Inferior parietal cortex (tissue), 1 donor: ENCODE data around the gene SIK2.
A peak's percentile ranks its signal among the peaks of the same experiment; 100 is the strongest.

Source experiments
- DNase-seq: peaks from one replicate; pipeline ENCODE4 v3.0.0-alpha.2; 2016; ENCODE audit errors: extremely low spot score

Gene SIK2

DNA sequence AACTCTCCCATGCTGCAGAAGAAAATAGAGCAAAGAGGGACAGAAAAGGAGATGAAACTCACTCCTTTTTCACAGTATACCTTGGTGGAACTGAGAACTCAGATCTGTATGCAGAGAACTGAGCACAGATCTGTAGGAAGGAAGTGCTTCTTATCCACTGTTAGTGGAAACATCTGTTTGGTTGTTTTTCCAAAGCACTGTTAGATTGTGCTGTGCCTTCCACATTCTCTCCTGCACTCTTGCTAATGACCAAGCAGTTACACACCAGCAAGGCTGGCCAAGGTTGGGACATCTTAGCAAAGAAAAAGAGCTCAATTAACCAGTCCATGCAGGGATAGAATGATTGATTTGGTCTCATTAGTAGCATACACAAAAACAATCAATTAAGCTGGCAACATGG, 20.1 kb upstream of the SIK2 start:
- DNase-seq = no peak

DNA sequence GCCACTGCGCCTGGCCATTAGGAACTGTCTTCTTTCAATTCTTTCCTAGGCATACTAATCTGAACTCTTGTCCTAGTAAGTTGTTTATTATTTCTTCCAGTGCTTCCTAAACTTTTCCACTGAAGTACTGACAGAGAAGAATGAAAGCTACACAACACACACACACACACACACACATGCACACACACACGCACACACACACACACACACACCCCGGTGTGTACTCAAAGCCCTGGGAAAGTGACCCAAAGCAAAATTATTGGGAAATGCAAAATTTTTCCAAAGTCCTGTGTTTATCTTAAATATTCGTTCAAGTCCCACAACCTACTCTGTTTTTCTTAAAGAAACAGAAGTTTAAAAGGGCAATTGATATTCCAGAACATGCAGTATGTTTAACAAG, 19.4 kb upstream of the SIK2 start:
- no peak for DNase-seq

DNA sequence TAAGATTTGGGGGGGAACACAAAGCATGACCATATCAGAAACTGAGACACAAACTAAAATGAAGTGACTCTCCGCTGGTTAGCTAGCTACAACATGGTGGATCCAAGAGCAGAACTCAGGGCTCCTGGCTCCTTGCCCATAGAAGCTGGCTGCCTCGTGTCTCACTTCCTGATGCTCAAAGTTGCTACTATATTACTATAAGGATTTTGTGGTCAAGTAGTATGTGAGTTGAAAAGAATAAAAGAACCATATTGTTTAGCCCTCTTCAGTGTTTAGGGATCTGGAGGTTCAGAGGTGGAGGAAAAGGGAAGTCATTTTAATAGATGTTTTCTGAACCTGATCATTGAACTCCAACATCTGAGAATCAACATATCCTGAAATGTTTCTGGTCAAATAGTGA, 16.9 kb upstream of the SIK2 start:
- DNase-seq = no peak

DNA sequence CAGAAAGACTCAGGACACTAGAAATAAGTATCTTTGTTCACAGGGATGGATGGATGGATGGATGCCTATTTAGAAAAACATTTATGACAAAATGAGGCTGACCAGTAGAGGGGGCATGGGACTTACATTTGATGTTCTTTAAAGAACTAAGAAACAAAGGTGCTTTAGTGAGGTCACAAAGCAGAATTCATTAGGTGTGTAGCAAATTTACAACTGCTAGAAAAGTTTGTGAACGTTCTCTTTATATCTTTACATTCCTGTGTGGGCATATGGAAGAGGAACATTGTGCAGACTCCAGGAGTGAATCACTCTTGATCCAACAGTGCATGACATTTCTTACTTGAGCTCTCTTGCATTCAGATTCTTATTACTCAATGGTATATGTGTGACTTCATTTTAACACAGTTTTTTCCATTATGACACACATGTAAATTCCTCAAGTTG, 15.8 kb upstream of the SIK2 start:
- DNase-seq = peak; percentile 70

DNA sequence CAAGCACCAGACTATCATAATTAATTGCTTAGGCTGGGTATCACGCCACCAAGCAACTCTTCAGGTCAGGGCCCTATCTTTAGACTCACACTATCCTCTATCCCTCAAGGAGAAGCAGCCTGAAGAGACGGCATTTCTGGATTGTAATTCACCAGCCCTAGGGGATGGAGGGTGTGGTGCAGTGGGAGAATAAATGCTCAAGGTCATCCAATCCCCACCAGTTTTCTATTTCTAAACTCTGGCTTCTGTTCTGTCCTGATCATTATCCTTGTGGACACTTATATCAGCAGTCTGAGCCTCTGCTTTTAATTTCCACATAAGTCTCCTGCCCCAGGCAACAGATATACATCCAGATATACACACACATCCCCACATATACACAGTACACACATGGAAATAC, 13.1 kb upstream of the SIK2 start:
- DNase-seq = no peak

DNA sequence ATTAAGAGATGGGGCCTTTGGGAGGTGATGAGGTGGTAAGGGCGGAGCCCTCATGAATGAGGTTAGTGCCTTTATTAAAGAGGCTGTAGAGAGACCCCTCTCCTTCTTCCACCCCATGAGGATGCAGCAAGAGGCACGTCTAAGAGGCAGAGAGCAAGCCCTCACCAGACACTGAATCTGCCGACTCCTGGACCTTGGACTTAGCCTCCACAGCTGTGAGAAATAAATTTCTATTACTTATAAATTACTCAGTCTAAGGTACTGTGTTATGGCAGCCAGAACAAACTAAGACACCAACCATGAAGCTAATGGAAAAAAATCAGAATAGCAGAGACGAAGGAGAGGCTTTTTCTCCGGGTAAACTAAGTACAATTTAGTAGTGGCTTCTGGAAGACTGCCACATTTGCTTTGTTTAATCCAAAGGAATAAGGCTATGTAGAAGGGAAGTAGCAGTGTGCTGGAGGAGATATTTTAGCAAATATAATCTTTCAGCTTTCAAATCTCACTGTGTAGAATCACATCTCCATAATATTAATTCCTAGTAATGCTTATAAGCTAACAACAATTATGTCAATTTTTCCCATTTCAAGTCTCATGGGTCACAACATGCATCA, 12.3 kb upstream of the SIK2 start:
- DNase-seq = no peak

DNA sequence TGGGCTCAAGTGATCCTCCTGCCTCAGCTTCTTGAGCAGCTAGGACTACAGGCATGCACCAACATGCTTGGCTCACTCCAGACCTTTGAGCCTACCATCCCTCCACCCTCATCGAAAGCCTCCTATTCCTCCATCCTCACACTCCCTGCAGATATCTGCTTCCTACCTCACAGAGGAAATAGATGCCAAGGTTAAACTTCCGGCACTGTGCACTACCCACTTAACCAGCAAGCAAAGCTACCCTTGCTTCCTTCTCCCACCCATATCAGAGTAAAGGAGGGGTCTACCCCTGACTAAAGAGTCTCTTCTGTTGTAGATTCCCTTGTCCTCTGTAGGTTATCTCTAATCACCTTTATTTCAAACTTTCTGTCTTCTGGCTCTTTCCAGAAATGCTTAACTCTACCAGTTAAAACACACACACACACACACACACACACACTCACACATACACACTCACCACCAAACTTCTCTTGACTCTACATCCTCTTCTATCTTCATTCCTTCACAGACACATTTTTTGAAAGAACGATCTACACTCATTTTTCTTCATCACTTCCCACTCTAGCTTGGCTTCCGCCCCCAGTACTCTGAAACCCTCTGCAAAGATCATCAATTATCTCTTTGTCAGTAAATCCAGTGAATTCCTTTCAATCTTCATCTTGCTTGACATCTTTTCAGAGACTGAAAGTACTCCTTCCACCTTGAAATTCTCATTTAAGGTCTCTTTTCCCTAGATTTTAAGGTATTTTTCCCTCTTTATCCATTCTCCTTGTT, 10.9 kb upstream of the SIK2 start:
- DNase-seq = no peak

DNA sequence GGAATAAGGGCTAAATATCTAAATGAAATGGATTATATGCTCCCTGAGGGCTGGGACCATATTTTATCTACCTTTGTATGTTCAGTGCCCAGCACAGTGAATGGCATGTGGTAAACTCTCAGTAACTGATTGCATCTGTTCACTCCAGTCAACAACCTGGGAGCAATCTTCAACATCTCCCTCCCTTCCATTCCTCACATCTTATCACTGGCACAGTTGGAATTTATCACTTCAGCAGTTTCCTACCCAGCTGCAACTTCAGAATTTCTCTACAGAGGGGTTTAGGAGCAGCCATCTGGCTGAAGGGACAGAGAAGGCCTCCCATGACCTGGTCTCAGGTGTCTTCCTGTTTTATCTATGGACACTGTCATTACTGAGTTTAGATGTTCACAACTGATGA, 9.8 kb upstream of the SIK2 start:
- no peak for DNase-seq

DNA sequence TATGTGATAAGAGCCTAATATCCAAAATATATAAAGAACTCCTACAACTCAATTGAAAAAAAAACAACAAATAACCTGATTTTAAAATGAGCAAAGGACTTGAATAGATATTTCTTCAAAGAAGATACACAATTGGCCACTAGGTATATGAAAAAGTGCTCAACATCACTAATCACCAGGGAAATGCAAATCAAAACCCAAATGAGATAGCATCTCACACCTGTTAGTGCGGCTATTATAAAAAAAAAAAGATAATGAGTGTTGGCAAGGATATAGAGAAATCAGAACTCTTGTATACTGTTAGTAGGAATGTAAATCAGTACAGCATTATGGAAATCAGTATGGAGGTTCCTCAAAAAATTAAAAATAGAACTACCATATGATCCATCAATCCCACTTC, 5.9 kb upstream of the SIK2 start:
- no peak for DNase-seq

DNA sequence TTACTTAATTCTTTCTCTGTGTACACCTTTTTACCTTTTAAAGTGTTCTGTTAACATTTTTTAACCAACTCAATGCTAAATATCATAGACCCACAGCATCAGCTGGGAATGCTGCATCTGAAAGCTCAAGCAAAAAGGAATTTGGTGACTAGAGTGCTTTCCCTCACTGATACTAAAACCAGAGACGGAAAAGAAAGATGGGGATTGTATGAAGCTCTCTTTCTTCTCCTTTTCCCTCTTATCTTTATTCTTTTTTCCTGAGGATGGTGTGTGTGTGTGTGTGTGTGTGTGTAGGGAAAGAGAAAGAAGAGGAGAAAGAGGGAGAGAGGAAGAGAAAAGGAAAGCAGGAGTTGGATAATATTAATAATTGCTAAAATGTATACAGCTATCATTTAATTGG, 4.1 kb upstream of the SIK2 start:
- DNase-seq = no peak

DNA sequence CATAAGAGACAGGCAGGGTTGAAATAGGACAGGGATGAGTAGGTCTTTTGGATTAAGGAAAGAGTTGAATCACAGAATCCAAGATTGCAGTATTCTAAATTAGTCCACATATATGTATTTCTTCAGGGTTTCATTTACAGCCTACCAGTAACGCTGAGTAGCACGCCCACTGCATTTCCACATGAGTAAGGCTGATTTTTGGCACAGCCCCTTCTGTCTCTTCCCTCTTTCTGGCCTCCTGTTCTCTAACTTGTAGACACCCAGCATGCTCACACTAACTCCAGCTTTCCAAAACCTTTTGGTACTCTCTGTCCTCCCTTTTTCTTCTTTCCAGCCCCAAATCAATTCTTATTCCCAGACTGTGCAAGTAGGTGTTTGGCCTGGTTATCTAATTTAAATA, 3.7 kb upstream of the SIK2 start:
- peak; percentile 38 for DNase-seq

DNA sequence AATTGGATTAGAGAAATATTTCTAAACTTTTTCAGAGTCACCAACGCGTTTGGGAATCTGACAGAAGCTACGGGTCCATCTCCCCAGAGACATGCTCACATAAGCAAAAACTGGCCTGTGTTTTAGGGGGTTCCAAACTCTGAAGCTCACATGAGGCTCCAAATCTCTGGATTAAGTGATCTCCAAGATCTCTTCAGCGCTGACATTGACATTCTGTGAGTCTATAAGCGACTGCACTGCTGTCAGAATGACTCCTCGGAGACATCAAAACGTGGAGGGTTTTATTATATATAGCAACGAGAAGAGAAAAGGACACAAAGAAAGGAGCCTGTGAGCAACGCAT, 642 bp upstream of the SIK2 start:
- DNase-seq = no peak

DNA sequence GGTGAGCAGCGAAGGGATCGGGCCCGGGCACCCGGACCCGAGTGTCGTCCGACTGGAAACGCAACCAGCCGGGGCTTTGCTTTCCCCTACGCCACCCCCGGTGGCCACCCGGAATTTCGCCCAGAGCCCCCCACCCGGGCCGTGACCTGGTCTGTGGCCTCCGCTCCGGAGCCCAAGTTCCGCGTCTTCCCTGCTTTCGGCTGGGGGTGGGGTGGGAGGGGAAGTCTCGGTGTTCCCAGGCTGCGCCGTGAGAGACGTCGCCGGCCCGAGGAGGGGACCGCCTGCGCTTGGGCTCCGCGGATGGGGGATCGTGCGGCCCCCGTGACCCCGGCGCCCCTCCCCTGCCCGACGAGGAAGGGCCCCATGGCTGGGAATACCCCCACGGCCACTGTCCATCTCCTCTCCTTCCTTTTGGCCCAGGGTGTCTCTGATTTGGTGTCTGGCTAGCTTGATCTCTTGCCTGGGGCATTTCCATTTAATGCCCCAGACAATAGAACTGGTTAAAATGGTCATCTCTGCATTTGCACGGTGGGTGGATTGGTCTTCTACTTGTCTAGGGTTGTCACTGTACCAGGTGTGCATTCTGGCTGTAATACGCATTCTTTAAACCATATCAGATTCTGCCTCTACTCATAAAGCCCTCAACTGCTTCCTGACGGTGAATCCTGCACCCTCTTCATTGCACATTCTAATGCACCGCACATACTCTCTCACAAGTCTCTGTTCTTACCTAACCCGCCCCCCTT, 789 bp downstream of the SIK2 start:
- DNase-seq = peak; percentile 46

DNA sequence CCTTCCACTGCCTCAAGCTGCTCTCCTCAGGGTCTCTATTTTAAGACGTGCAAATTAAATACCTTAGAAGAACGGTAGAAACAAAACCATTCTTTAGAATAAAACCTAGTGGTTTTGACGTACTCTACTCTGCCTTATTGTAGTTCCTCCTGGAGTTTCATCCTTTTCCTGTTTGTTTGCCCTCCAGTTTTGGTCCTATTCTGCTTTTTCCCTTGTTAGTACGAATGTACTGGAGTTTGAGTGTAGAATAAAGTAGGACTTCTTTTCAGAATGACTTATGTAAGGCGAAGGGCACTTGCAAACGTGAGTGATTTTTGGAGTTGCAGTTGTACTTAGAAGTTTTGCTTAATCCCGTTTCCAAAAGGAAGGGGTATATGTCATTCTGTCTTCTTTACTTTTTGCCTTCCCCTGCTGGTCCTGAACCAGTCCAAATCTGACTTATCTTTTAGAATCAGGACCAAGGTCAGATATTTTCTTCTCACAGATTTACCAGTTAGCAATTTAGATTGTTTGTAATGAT, 1.4 kb downstream of the SIK2 start:
- DNase-seq = peak; percentile 50

DNA sequence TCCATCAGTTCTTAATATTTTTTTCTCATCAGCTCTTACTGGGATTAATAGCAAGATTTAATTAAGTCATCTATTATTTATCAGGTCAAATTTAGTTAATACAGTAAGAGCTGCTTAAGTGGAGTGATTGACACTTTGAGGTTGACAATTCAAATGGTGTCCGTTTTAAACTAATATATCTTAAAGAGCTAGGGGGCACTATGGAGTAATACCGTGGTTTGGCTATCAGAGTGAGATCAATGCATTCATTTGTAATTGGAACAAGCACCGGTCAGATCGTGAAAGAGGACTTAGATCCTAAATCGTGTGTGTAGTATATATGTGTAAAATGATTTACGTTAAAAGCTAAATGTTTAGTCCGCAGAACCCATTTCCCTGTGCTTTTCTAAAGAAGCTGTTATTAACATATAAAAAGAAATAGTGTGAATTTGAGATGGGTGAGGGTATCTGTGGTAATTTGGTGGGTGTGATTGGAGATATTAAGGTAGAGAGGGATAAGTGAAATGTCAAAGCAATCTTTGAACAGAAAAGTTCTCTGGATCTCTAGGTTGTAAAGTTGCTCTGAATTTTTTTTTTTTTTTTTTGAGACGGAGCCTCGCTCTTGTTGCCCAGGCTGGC, 2.3 kb downstream of the SIK2 start:
- DNase-seq = peak; percentile 89

DNA sequence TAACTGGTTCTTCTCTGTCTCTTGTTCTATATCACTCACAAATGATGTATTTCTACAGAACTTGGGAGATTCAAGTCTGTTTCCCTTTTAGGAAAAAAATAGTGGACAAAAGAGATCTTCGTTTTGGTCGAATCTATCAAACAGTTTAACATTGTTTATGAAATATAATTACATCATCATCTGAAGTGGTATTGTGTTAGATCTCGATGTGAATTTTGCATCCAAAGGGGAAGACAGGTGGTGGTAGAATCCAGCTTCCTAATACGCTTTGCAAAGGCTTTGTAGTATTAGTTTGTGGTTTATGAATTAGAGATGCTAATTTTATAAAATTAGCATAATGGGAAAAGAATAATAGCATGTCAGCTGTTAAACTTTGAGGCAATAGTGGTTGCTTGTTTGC, 3.4 kb downstream of the SIK2 start:
- peak; percentile 41 for DNase-seq

DNA sequence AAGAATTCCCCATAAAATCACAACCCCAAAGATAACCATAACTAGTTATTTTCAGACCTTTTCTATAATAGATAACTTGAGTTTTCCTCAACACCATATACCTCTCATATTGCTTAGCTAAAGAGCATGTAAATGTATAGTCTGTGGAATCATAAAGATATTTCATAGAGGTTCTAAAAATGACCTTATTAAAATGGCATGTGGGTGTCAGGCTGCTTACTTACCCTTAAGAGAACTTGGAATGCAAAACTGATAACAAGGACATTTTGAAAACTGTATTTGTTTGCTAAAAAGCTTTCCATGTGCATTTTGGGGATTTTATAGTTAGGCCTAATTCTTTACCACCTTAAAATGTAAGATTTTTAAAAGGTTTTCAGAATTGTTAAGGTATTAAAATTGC, 4.7 kb downstream of the SIK2 start:
- no peak for DNase-seq

DNA sequence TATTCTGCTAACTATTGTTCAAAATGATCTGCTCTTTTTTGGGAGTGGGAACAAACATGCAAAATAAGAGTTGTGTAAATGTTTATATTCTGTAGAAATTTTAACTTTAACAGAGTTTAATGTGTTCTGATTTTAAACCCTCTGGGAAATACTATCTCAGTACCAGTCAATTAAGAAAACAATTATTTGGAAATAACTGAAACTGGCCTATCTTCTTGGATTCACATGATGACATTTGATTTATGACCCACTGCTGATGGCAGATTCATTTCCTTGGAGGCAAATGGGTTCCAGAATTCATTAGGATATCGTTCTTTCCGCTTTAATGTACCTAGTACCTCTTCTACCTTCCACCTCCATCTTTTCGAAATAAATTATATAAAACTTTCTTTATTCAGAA, 5.5 kb downstream of the SIK2 start:
- DNase-seq = no peak

DNA sequence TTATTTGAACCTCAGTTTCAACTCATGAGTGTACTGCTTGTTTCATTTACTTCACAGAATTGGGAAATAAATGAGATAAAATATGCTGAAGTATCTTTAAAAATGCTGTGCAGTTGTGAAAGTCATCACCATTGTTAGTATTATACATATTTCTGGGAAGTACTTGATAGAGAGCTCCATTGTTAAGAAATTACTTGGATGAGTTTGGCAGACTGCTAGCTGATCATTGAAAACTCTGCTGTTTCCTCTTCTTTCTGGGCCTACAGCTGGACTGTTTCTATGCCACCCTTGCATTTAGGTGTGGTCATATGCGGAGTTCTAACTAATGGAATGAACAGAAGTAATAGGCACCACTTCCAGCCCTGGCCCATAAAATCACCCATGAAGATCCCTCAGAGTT, 10.0 kb downstream of the SIK2 start:
- DNase-seq = no peak

DNA sequence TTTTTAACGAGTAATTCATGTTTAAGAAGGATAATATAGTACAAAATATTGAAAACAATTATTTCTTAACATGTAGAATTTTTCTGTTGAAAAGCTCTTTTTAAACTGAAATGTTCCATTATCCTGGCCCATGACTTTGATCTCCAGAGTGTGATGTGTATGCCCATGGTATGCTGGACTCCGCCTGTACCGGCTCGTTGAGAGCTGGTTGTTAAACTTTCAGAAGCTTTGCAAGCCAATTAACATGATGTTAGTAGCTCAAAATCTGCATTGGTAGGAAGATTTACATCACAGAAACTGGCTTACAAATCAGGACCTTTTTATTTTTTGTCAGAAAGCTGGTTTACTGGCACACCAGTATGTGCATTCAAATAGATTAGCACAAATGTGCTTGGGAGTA, 15.0 kb downstream of the SIK2 start:
- no peak for DNase-seq

DNA sequence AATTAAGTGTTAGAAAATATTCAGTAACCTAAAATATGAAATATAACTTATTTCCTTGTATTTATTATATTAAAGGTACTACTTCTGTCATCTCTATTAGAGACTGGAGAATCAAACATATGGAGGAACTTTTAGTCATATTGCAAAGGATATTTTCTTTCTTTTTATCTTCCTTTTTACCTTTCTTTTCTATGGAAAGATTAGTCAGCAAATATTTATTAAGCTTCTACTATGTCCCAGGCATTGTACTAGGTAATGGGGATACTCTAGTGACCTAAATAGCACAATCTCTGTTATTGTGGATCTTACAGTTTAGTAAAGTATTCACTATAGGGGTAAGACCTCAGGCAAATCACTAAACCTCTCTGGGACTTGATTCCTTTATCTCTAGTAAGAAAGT, 18.3 kb downstream of the SIK2 start:
- no peak for DNase-seq

DNA sequence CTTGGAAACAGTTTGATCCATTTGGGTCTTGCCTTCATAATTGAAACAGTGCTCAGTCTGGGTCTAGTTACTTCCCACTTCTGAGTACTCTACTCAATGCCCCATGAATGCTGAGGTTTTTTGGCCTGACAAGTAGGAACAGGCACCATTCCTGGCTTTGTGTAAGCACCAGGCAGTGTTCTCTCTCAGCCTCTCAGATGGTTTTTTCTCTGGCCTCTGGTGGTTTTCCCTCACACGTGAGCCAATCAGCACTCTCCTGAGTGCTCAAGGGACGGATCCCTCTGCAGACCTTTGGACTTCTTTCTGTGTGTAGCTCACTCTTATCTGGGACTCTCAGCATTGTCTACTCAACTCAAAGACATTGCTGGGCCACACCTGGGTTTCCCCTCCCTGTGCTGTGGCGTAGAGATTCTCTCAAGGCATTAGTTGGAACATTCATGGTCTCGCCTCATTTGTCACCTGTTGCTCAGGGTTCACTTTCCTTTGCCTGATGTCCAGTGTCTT, 21.3 kb downstream of the SIK2 start:
- DNase-seq = no peak
